HepG2 (cell line): ENCODE results near the gene STX1B.

ENCODE experiments used
- MXI1 ChIP-seq: IDR thresholded peaks from 3 replicates; pipeline ENCODE4 v1.6.1; 2012; ENCODE audit warnings: low read depth, low read length, inconsistent platforms, borderline replicate concordance
- SP2 ChIP-seq: sonication (generic); formaldehyde crosslinking; IDR thresholded peaks from 2 replicates; pipeline ENCODE4 v1.5.1; 2020; ENCODE audit warnings: mild to moderate bottlenecking, missing genetic modification reagents
- TEAD3 ChIP-seq: optimal IDR thresholded peaks from 2 replicates; pipeline ENCODE3; 2016; ENCODE audit warnings: borderline replicate concordance
- YEATS2 ChIP-seq: sonication (generic); formaldehyde crosslinking; IDR thresholded peaks from 2 replicates; pipeline ENCODE4 v1.4.0; 2020; ENCODE audit warnings: missing genetic modification reagents, borderline replicate concordance
- ZNF10 ChIP-seq: sonication (generic); formaldehyde crosslinking; IDR thresholded peaks from 2 replicates; pipeline ENCODE4 v1.4.0; 2020; ENCODE audit warnings: mild to moderate bottlenecking, low read depth, missing genetic modification reagents, borderline replicate concordance
- TF ChIP-seq, protein P1 (sequence below): sonication (generic); formaldehyde crosslinking; IDR thresholded peaks from 2 replicates; pipeline ENCODE4 v1.5.0; 2020; ENCODE audit warnings: mild to moderate bottlenecking, missing genetic modification reagents, moderate library complexity

DNA sequence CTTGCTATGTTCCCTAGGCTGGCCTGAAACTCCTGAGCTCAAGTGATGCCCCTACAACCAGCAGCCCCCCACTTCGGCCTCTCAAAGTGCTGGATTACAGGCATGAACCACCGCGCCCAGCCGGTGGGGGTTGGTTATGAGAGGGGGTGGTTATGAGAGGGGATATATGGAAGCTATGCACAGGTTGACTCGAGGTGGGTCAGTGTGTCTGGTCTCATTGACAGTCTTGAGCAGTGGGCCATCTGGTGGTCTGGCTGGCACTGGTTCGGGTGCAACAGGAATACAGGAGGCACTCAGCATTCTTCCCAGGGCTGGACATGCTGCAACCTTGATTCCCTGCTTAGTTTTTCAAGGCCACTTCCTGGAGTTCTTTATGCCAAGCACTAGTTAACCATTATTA, 5.6 kb upstream of the STX1B start:
- TF ChIP-seq MXI1 (no peak), TEAD3 (CRISPR knock-in tag) (peak; percentile 64), YEATS2 (CRISPR knock-in tag) (0 out of 2 replicates have a peak, but pooled peaks have one; percentile 28), SP2 (CRISPR knock-in tag) (no peak), ZNF10 (CRISPR knock-in tag) (no peak)
- TF ChIP-seq, protein P1, sequence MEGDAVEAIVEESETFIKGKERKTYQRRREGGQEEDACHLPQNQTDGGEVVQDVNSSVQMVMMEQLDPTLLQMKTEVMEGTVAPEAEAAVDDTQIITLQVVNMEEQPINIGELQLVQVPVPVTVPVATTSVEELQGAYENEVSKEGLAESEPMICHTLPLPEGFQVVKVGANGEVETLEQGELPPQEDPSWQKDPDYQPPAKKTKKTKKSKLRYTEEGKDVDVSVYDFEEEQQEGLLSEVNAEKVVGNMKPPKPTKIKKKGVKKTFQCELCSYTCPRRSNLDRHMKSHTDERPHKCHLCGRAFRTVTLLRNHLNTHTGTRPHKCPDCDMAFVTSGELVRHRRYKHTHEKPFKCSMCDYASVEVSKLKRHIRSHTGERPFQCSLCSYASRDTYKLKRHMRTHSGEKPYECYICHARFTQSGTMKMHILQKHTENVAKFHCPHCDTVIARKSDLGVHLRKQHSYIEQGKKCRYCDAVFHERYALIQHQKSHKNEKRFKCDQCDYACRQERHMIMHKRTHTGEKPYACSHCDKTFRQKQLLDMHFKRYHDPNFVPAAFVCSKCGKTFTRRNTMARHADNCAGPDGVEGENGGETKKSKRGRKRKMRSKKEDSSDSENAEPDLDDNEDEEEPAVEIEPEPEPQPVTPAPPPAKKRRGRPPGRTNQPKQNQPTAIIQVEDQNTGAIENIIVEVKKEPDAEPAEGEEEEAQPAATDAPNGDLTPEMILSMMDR (CRISPR knock-in tag), result peak; percentile 94
